G401.6 (cell line): ENCODE results near the gene KCTD20.
A peak's percentile ranks its signal among the peaks of the same experiment; 100 is the strongest.
"Not testable (repeated sequence)": the region's sequence is repeated elsewhere in the genome, so short reads cannot be mapped to it uniquely, and the experiment has no call there.

Experiments used
- FAIRE-seq: peaks from 2 replicates; lab custom pipeline; 2012; peaks lifted over from hg19 to GRCh38; lab: Jason Lieb, UNC

The KCTD20 gene

DNA sequence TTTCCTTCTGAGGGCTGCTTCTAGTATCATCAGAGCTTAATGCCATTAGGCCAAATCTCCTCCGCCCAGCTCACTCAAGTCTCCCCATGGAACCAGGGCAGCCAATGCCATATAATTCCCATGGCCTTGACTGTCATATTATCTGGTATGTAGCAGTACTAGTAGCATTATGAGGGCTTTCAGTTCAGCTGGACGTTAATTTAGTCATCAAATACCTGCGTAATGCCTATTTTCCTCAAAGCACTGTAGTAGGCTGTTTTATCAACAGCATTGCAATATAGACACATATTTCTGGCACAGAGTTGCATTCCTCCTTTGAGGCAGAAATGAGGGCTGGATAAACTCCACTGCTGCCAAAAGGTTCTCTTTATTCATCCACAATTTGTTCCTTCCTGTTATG lies 1.7 kb downstream of the KCTD20 start:
- FAIRE-seq: no peak

DNA sequence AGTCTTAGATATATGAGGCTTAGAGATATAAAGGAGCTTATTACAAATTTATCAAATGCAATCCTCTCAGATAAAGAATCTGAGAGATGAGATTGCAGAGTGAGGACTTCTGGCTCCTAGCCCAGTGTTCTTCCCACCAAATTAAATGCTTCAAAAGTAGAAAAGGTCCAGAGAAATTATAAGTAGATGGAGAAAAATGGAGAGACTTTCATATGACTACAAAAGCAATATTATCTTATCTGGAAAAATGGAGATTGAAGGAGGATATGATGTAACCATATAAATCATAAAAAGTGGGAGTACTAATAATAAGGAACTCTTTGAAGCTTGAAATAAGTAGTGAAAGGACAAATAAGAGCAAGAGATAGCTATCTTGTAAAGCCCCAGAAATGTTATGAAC lies 2.8 kb downstream of the KCTD20 start:
- FAIRE-seq: no peak

DNA sequence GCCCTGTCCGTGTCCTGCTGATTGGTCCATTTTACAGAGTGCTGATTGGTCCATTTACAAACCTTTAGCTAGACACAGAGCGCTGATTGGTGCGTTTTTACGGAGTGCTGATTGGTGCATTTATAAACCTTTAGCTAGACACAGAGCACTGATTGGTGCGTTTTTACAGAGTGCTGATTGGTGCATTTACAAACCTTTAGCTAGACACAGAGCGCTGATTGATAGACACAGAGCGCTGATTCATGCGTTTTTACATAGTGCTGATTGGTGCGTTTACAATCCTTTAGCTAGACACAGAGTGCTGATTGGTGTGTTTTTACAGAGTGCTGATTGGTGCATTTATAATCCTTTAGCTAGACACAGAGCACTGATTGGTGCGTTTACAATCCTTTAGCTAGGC lies 6.4 kb downstream of the KCTD20 start:
- FAIRE-seq: not testable (repeated sequence)

DNA sequence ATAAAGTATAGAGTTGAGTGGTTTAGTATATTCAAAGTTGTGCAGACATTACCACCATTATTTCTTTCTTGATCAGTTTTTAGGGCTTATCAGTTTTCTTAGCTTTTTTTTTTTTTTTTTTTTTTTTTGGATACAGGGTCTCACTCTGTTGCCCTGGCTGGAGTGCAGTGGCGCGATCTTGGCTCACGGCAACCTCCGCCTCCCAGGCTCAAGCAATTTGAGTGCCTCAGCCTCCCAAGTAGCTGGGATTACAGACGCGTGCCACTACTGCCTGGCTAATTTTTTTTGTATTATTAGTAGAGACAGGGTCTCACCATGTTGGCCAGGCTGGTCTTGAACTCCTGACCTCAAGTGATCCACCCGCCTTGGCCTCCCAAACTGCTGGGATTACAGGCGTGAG lies 10.1 kb downstream of the KCTD20 start:
- not testable (repeated sequence) for FAIRE-seq

DNA sequence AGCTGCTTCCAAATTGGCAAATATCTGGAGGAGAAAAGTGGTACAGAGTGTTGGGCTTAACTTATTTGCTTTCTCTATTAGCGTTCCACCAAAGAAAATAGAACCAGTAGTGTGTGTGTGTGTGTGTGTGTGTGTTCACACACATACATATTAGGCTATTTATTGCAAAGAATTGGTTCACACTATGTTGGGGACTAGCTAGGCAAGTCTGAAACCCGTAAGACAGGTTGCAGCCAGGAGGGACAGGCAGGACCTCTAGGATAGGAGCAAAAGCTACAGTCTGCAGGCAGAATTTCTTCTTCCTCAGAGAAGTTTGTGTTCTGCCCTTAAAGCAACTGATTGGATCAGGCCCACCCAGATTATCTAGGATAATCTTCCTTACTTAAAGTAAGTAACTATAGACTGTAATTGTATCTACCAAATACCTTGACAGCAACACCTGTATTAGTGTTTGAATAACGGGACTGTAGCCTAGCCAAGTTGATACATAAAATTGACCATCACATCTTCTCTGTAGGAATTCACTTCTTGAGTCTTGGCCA lies 12.8 kb downstream of the KCTD20 start:
- FAIRE-seq: no peak

DNA sequence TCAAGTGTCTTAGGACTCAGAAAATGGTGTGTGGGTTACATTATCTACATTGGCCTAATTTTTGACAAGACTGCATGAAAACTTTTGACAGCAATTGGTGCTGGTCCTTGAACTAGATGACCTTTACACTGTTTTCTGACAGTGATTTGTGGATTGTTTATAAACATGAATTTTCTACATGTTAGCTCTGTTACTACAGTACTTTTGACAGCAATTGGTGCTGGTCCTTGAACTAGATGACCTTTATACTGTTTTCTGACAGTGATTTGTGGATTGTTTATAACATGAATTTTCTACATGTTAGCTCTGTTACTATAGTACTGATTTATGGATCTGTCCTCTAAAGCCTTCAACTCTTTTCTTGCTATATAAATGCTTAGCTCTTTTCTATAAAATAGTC lies 16.7 kb downstream of the KCTD20 start:
- no peak for FAIRE-seq

DNA sequence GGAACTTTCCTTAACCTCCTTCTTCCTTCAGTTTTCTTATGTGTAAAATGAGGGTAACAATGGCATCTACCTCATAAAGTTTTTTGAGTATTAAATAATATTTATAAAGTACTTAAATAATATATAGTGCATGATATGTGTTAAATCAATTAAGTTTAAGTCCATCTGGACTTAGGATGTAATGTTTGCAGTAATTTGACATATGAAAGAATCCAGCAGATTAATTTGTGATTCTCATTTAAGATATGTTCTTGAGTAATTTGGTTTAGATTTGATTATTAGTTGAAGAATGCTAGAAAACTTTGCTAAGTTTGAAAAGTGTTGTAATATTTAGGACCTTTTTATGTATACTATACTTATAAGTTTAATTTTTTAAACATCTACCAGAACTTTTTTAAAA lies 18.1 kb downstream of the KCTD20 start:
- FAIRE-seq: peak; percentile 17

DNA sequence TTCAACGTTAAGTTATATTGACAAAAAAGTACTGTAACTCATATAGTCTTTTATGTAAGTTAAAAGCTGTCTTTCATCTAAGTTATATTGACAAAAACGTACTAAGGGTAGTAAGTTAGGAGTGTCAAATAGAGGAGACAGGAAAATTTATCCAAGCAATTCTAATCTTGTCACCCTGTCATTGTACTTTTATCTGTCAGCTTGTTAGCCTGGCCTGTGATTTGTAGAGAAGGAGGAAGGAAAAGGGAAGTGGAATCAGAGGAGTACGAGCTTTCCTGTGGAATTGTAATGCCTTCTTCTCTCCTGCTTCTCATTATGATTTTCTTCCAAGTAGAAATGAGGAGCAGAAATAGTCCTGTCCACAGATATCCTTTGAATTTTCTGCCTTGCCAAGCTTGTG lies 18.8 kb downstream of the KCTD20 start:
- no peak for FAIRE-seq

DNA sequence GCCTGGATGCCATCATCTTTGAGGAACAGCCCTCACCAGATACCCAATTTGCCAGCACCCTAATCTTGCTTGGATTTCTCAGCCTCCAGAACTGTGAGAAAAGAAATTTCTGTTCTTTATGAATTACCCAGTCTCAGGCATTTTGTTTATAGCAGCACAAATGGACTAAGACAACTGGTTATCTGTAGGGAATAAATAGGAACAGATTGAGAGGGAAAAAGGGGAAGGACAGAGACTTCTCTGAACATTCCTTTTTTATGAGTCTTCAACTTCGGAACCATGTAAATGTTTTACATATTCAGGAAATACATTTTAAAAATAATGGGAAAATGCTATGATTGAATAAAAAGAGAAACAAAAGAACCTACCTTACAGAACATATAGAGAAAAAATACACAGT lies 20.9 kb downstream of the KCTD20 start:
- FAIRE-seq: peak; percentile 3

DNA sequence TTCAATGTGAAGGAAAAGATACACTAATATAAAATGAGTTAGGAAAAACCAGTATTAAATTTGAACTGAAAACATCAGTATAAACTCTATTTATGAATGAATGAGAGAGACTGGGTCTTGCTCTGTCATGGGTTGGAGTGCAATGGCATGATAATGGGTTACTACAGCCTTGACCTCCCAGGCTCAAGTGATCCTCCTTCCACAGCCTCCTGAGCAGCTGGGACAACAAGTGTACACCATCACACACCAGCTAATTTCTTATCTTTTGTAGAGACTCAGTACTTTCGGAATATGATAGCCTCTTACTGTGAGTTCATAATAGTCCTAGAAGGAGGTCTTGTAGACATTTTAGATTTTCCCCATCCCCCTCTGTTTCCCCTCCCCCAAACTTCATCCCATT lies 21.4 kb downstream of the KCTD20 start:
- FAIRE-seq: no peak

DNA sequence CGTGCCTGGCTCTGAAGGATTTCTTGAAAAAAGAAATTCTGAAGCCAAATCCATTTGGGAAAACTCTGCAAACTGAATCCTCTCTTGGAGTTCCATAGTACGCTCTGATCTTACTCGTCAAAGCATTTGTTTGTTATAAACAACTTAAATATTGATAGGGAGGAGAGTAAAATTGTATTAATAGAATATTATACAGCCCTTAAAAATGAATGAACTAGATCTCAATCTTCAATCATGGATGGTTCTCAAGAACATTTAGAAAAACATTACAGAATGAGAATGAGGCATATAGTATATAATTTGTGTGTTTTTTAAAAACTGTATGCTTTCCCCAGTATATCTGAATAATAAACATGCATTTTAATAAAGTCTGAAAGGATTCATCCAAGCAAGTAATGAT lies 24.8 kb downstream of the KCTD20 start:
- no peak for FAIRE-seq

DNA sequence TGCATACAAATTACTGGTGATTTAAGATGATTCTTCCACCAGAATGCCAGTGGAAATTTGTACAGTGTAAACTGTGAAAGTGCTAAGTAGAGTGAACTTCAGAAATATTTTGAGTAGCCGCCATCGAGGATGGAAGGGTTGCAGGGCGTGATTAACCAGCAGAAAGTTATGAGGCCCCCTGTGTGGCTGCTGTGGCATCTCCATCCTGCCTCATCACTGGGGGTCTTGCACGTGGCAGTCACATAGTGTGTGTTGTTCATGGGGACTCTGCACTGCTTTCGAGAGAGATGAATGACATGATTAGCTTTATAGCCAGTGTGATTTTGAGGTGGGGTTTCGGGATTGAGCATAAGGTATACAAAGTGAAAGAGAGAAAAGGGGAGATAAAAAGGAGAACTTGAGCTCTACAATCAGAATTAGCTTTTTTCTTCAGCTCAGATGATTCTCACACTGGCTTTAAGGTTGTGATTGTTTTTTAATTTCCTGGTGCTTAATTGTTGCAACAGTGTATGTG lies 26.4 kb downstream of the KCTD20 start:
- FAIRE-seq: no peak

DNA sequence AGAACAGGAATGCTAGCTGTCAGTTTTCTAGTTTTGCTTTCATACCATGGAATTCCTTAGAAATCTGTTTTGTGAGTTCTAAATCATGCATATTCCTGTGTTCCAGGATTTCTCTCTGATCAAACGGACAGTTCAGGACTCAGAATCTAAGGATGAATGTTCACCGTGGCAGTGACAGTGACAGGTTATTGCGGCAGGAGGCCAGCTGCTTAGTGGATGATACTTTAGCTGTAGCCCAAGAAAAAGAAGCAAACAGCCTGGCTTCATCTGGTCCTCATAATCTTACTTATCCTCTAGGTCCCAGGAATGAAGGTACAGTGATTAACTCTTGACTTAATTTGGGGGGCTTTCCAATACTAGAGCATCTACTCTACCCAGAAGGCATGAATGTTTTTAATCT lies 27.1 kb downstream of the KCTD20 start:
- no peak for FAIRE-seq

DNA sequence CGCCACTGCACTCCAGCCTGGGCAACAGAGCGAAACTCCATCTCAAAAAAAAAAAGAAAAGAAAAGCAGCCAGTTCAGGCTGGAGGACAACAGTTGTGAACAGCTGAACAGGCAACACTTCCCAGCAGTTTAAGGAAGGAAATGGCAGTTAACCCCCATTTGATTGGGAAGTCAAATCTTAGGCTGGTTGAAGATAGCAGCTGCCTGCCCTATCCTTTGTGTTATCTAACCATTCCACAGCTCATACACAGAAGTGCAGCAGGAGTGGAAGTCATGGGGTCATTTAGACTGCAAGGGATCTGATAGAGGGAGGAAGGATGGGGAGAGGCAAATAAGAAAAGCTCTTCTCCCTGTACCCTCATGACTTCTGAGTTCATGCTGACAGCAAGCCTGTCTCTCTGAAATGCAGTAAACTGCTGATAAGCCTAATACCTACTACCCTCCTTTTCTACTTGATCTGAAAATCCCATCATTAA lies 35.3 kb downstream of the KCTD20 start:
- no peak for FAIRE-seq

DNA sequence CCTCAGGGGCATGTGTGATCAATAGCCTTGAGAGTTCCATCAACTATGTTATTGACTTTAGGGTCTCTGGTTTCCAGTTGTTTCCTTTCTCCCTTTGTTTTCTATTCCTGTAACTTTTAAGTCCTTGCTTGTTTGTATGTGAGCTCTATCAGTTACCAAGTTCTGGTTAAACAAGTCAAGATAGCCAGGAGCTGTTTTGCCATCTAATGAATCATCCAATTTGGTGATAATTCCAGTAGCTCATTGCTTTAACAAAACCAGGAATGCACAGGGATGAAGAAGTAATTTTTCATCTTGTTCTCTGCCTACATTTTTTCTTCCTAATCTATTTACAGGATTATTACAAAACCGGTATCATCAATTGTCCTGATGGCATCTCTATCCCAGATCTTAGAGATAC lies 36.5 kb downstream of the KCTD20 start:
- no peak for FAIRE-seq

DNA sequence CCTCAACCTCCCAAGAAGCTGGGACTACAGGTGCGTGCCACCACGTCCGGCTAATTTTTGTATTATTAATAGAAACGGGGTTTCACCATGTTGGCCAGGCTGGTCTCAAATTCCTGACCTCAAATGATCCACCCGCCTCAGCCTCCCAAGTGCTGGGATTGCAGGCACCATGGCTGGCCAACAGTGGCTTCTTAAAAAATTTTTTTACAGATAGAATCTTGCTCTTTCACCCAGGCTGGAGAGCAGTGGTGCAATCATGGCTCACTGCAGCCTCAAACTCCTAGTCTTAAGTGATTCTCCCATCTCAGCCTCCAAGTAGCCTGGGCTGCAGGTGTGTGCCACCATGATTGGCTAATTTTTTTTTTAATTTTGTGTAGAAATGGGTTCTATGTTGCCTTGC lies 40.5 kb downstream of the KCTD20 start:
- not testable (repeated sequence) for FAIRE-seq

DNA sequence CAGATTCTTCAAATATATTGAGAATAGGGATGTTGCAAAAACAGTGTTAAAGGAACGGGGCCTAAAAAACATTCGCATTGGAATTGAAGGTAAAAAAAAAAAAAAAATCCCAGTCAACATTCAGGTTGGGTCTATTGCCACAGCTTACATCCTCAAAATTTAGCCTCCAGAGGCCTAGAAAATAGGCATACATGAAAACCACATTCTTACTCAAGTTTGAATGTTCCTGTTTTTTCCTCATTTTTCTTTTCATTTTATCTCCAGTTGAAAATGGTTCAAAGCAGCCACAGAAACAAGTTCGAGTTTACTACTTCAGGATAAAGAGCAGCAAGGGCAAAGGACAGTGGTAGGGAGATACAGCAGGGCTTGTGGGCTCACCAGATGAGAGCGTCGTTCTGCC lies 41.9 kb downstream of the KCTD20 start:
- no peak for FAIRE-seq

DNA sequence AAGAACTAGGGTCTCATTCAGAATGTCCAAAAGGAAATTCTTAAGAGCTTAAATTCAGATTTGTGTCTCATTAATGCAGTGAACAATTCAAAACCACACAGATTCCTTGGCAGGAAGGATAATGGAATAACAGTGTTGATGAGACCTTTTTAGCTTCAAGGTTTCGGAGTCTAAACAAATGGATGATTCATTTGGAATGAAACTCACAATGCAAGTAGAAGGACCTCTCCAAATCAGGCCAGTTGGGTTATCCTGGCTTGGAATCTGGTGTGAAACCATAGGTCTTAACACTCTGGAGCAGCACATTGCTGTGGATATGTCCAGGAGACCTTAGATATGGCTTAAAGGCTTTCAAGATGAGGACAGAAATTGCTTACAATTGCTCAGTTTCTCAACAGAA lies 44.9 kb downstream of the KCTD20 start:
- FAIRE-seq: no peak

DNA sequence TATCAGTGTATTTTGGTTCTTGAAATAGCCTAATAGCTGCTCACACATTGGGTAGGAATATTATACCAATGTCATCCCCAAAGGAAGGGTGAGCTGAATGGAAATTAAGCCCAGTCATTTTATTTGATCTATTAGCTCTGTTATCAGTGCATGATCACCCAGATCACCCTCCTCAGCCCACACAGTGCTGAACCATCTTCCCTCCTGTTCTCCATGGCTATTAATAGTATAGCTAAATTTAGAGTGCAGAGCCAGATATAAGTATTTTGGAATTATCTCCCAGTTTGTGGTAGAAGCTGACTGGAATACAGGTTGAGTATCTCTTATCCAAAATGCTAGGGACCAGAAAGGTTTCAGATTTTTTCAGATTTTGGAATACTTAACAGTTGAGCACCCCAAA lies 45.4 kb downstream of the KCTD20 start:
- FAIRE-seq: no peak

DNA sequence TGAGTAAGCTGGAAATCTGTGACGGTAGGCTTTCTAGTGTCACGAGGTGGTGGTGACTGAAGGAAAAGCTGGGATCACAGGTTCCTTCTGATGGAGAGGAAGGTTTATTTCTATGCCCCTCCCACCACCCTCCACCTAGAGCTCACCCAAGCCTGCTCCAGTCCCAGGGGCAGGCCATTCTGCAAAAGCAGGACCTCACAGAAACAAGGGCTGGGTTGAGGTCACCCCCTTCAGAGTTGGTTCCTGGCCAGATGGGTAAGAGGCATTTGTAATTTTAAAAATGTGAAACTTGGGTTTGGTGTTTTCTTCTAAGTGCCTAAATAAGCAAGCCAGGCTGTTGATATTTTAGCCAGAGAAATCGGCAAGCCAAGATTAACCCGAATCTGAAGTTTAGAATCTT lies 46.6 kb downstream of the KCTD20 start:
- FAIRE-seq: no peak

DNA sequence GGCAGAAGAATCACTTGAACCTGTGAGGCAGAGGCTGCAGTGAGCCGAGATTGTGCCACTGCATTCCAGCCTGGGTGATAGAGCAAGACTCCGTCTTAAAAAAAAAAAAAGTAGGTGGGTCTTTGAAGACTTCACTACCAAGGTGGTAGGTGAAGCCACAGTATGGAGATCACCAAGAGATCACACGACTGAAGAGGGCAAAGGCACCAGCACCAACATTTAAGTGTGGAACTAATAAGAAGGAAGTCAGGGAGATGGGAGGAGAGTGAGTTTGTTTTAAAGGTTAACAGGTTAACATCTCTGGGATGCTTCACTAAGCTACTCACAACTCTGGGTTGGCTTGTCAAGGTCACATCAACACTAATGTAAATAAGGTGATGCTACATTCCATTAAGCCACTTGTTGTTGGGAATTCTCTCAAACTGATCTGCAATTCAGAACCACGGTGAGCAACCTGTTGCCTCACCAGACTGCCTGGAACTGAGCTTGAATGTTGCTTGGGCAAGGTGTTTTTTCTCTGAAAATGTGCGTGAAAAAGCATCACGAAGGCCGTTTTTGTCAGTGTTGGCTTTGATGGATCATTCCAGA lies 48.7 kb downstream of the KCTD20 start:
- FAIRE-seq: no peak

DNA sequence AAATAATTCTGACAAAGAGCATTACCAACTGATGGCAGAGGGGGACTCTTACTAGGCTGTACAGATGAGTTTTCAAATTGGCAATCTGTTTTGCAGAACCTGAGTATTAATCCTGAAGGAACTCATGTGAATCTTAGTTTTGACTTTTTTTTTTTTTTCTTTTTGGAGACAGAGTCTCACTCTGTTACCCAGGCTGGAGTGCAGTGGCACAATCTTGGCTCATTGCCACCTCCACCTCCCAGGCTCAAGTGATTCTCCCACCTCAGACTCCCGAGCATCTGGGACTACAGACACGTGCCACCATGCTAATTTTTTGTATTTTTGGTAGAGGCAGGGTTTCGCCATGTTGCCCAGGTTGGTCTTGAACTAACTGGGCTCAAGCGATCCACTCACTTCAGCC lies 49.3 kb downstream of the KCTD20 start:
- no peak for FAIRE-seq

DNA sequence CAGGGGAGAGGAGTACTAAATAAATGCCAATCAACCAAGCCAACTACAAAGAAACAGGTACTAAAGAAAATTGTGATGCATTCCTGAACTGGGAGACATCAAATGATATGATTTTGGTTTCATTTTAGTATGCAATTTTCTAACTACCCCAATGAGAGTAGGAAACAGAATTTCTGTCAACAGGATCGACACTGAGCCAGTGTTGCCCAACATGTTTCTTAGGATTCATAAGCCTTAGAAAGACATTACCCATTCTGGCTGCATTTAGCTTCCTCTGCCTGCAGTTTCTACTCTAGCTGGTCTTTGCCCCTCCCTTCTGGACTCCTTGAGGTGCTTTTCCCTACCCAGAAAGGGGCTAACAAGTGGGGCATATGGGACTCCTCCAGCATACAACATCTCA lies 49.8 kb downstream of the KCTD20 start:
- FAIRE-seq: no peak

DNA sequence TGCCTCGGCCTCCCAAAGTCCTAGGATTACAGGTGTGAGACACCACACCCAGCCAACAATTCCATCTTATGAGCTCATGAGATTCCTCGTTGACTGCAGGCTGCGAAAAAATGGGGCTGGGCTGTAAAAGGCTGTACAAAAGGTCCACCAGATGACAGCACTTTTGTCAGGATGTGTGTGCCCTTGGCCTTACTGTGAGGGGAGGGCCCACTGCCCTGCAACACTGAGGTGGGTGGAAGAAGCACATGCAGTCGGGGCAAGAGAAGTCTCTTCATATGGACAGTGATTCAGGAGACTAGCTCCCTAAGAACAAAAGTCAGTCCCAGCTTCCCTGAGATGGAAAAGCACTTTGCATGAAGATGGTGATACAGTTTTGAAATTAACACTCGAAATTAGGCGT lies 50.5 kb downstream of the KCTD20 start:
- FAIRE-seq: no peak

DNA sequence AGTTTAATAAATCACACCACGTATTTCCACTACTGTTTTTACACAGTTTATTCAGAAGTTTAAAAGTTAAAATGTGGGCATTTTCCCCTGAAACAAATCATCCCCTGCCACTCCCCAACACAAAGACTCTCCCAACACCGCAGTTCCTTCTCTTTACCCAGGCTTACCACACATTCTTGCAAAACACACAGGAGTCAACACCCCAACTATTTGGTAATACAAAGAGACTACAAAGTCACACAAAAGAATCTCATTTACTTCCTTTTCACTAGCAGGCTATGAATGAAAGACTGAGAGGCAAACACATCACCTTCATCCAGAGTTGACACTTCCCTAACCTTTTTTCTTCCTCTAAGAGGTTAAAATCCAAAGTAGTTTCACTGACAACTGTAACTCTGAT lies 51.1 kb downstream of the KCTD20 start:
- FAIRE-seq: no peak
